HL-60 (cell line): ENCODE results near the gene CTNND2.

ENCODE experiments used
- CTCF ChIP-seq: IDR thresholded peaks from one replicate; pipeline ENCODE4 v1.5.1; 2011; ENCODE audit warnings: low read length, control low read depth, inconsistent platforms; ENCODE audit not compliant: insufficient read depth
- GABPA ChIP-seq: IDR thresholded peaks from 2 replicates; pipeline ENCODE4 v1.6.1; 2012; ENCODE audit warnings: low read depth
- POLR2AphosphoS5 ChIP-seq: IDR thresholded peaks from 2 replicates; pipeline ENCODE4 v1.6.1; 2012; ENCODE audit warnings: low read depth
- REST ChIP-seq: IDR thresholded peaks from 2 replicates; pipeline ENCODE4 v1.6.1; 2012; ENCODE audit warnings: low read depth; ENCODE audit not compliant: insufficient replicate concordance
- SPI1 ChIP-seq: IDR thresholded peaks from 2 replicates; pipeline ENCODE4 v1.6.1; 2012; ENCODE audit warnings: low read depth, mild to moderate bottlenecking, borderline replicate concordance

- no peak for TF ChIP-seq CTCF
- no peak for TF ChIP-seq POLR2AphosphoS5
- no peak for TF ChIP-seq GABPA
- TF ChIP-seq REST: no peak
- TF ChIP-seq SPI1: no peak
These were observed 9.3 kb downstream of the CTNND2 start for GRCh38 chr5:11894992-11895391.
